Measurements from ENCODE around the gene PARVB. TPM values are rescaled to one million over a fixed set of nuclear protein-coding genes. Genes with fewer than 3 reads are reported as not detected.

The PARVB gene
- total RNA-seq, 1 experiment from 2014 or later, result 33.0 TPM

DNA sequence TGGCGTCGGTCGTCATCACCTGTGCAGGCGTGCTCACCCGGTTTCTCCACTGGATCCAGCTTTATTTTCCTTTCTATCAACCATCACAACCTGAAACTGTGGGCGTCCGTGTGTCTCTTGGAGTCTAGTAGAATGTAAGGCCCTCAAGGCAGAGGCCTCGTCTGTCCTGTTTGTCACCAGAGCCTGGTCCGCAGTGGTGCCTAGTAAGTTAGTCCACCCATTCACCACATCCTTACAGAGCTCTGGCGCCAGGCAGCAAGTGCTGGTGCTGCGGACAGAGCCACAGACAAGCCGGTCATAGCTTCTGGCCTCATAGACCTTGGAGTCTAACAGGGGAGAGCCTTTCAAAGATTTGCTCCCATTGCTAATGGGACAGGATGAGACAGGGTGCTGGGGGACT is 92.2 kb downstream of the PARVB start:
- Histone ChIP-seq H3K27ac (no peak overlapping the region), H3K36me3 (no peaks in the 10 kb centered on the region), H3K9me3 (replicated peaks) (no peaks in the 10 kb centered on the region), H3K4me1 (replicated peaks) (no peaks in the 10 kb centered on the region), H3K4me3 (no peak overlapping the region), H3K27me3 (replicated peaks) (no peaks in the 10 kb centered on the region)
- no peak for DNase-seq (ENCODE audit: low read depth in 1 of 2, low spot score in 2 of 2)

DNA sequence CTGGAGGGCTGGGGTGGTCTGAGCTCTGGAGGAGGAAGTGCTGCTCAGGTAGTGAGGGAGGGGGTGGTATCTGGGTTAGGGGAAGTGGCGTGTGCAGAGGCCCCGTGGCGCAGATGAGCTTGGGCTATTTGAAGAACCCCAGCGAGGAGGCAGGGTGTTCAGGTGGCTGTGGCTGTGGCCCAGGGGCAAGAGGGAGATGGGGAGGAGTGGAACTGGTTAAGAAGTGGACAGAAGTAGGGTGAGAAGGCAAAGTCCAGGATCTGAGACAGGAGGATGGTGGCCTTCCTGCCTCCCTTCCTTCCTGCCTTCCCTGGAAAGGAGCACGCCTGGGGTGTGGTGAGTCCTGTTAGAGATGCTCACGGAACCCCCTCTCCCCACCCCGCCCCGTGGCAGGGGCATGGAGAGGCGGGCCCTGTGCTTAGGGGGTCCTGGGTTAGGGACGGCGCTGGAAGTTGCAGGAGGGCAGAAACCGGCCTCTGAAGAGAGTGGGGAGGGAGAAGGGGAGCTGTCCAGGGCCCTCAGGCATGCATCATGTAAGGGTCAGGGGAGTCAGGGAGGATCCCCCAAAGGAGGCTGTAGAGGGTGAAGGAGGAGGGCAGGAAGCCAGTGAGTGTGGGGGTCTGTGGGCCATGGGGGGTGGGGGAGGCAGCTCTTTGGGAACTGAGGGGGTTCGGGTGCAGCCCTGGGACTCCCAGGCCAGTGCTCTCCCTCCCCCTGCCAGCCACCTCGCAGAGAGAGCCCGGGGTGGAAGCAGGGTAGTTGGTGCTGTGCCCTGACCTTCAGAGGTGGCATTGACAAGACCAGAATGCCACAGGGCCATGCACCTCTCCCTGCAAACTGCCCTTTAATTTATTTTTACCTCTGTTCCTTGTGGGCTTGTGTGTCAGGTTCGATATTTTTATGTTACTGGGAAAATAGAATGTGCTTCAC is 92.9 kb downstream of the PARVB start:
- H3K4me1 ChIP-seq (replicated peaks), result no peaks in the 10 kb centered on the region
- no peak overlapping the region for H3K4me3 ChIP-seq
- H3K36me3 ChIP-seq, result no peaks in the 10 kb centered on the region
- no peaks in the 10 kb centered on the region for H3K27me3 ChIP-seq (replicated peaks)
- H3K27ac ChIP-seq, result no peak overlapping the region
- H3K9me3 ChIP-seq (replicated peaks), result no peaks in the 10 kb centered on the region
- DNase-seq (ENCODE audit: low read depth in 1 of 2, low spot score in 2 of 2), result no peak

DNA sequence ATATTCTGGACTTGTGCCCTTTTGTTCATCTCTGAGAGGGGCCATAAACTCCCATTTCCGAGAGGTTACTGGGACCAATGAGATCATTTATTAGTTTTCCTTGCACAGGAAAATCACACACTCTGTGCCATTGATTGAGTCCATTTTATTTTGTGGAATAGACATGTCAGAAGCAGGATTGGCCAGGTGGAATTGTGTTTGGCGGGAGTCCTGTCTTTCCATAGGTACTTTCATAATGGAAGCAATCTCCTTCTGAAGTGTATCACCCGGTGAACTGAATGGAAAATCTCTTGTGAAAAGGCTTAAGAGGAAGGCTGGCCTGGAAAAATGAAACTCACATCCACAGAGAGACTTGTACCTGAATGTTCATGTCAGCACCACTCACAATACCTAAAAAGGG is 93.6 kb downstream of the PARVB start:
- Histone ChIP-seq H3K27me3 (replicated peaks) (no peaks in the 10 kb centered on the region), H3K9me3 (replicated peaks) (no peaks in the 10 kb centered on the region), H3K4me3 (no peak overlapping the region), H3K36me3 (0 out of 2 replicates have a peak, but pooled peaks cover 2% of the 10 kb centered on the region), H3K4me1 (replicated peaks) (no peaks in the 10 kb centered on the region), H3K27ac (no peak overlapping the region)
- DNase-seq (ENCODE audit: low read depth in 1 of 2, low spot score in 2 of 2), result no peak

DNA sequence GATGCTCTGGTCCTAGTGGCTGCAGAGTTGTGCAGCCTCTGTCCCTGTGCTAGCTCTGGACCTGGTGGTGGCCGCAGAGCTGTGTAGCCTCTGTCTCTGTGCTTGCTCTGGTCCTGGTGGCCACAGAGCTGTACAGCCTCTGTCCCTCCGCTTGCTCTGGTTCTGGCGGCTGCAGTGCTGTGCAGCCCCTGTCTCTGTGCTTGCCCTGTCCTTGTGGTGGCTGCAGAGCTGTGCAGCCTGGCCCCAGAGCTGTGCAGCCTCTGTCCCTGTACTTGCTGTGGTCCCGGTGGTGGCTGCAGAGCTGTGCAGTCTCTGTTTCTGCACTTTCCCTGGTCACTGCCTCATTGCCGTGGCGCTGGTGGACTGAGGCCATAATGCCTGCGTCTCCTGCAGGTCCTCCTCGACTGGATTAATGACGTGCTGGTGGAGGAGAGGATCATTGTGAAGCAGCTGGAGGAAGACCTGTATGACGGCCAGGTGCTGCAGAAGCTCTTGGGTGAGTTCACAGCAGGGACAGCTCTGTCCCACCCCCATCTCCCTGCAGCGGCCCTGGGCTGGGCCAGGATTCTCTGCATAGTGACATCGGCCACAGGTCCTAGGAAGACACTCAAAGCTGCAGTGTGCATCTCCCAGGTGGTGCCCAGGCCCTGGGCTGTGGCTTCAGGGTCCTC is 94.7 kb downstream of the PARVB start:
- no peak for DNase-seq (ENCODE audit: low read depth in 1 of 2, low spot score in 2 of 2)
- Histone ChIP-seq H3K27me3 (replicated peaks) (no peaks in the 10 kb centered on the region), H3K9me3 (replicated peaks) (no peaks in the 10 kb centered on the region), H3K27ac (no peak overlapping the region), H3K4me3 (no peak overlapping the region), H3K4me1 (replicated peaks) (no peaks in the 10 kb centered on the region), H3K36me3 (0 out of 2 replicates have a peak, but pooled peaks cover 3% of the 10 kb centered on the region)

DNA sequence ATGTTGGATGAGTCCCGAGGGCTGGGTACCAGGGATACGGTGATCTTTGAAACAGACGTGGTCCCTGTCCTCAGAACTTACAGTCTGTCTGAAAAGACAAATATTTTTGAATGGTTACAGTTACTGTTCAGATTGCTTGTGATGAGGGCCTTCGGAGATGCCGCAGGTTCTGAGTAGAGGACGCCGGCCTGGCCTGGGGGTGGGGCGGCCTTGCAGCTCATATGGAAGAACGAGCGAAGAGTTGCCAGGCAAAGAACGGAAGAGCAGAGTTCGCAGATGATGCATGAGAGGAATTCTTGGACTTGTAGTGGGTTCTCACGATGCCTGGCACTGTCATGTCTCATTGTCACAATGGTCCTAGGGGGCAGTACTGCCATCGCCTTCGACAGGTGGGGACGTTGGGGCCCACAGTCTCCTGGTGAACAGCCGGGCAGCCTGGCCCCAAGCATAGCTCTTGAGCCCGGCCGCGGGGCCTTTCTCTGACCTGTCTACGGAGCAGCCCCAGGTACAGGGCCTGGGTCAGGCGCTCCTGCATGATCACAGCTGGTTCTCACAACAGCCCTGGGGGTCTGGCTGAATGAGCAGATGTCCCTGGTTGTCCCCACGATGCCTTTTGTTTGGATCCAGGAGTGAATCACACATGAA is 95.7 kb downstream of the PARVB start:
- no peak for DNase-seq (ENCODE audit: low read depth in 1 of 2, low spot score in 2 of 2)
- Histone ChIP-seq H3K4me3 (no peak overlapping the region), H3K27ac (no peak overlapping the region), H3K9me3 (replicated peaks) (no peaks in the 10 kb centered on the region), H3K36me3 (0 out of 2 replicates have a peak, but pooled peaks cover 3% of the 10 kb centered on the region), H3K4me1 (replicated peaks) (no peaks in the 10 kb centered on the region), H3K27me3 (replicated peaks) (no peaks in the 10 kb centered on the region)

DNA sequence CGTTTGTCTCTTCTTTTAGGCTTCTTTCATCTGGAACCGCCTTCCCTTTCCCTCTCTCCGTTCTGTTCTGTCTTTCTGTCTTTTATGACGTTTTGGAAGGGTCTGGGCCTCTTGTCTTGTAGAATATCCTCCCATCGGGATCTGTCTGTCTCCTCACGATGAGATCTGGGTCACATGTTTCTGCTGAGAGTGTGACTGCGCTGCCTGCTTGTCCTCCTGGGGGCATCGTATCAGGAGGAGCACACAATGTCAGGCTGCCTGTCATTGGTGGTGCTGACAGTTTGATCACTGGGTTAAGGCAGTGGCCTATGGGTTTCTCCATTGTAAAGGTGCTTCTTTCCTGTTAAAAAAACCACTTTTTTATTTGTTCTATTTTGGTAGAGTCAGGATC is 96.2 kb downstream of the PARVB start:
- no peaks in the 10 kb centered on the region for H3K4me1 ChIP-seq (replicated peaks)
- H3K36me3 ChIP-seq, result 0 out of 2 replicates have a peak, but pooled peaks cover 3% of the 10 kb centered on the region
- H3K9me3 ChIP-seq (replicated peaks), result no peaks in the 10 kb centered on the region
- H3K27ac ChIP-seq, result no peak overlapping the region
- H3K4me3 ChIP-seq, result no peak overlapping the region
- H3K27me3 ChIP-seq (replicated peaks), result no peaks in the 10 kb centered on the region
- DNase-seq (ENCODE audit: low read depth in 1 of 2, low spot score in 2 of 2), result no peak

DNA sequence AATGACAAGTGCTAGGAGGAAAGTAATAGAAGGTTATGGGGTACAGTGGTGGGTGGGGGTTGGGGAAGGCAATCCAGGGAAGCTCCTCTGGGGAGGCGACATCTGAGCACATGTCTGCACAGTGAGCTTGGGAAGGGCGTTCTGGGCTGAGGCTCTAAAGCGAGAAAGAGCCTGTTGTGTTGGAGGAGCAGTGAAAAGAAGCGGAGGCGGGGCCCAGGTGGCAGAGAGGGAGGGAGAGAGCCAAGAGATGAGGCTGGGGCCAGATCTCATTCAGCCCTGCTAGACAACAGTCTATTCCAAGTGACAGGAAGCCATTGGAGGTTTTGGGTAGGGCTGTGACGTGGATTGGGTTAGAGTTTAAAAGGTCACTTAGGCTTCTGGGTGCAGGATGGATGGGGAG is 101.3 kb downstream of the PARVB start:
- H3K27ac ChIP-seq, result no peak overlapping the region
- no peaks in the 10 kb centered on the region for H3K27me3 ChIP-seq (replicated peaks)
- 0 out of 2 replicates have a peak, but pooled peaks cover 3% of the 10 kb centered on the region for H3K36me3 ChIP-seq
- H3K4me3 ChIP-seq, result no peak overlapping the region
- DNase-seq (ENCODE audit: low read depth in 1 of 2, low spot score in 2 of 2), result no peak
- H3K4me1 ChIP-seq (replicated peaks), result peaks cover 12% of the 10 kb centered on the region
- peaks cover 11% of the 10 kb centered on the region for H3K9me3 ChIP-seq (replicated peaks)

DNA sequence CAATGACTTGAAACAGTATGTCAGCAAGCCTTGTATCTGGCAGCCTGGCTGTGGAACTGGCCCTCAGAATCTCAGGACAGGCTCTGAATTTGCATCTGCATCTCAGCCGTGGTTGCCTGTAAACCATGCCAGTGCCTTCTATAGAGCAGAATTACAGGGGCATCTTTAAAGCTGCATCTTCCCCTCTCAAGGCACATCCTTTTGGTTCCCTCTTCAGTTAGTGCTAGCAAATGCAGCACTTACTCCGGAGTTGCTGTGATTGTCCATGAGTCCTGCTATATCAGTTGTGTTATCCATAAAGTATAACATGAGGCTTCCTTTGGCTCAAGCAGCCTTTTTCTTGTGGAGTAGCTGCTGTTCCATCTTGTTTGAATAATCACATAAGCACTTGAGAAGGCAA is 102.7 kb downstream of the PARVB start:
- no peak for DNase-seq (ENCODE audit: low read depth in 1 of 2, low spot score in 2 of 2)
- Histone ChIP-seq H3K4me1 (replicated peaks) (peaks cover 12% of the 10 kb centered on the region), H3K9me3 (replicated peaks) (peaks cover 11% of the 10 kb centered on the region), H3K27me3 (replicated peaks) (no peaks in the 10 kb centered on the region), H3K36me3 (0 out of 2 replicates have a peak, but pooled peaks cover 3% of the 10 kb centered on the region), H3K27ac (no peak overlapping the region), H3K4me3 (no peak overlapping the region)

DNA sequence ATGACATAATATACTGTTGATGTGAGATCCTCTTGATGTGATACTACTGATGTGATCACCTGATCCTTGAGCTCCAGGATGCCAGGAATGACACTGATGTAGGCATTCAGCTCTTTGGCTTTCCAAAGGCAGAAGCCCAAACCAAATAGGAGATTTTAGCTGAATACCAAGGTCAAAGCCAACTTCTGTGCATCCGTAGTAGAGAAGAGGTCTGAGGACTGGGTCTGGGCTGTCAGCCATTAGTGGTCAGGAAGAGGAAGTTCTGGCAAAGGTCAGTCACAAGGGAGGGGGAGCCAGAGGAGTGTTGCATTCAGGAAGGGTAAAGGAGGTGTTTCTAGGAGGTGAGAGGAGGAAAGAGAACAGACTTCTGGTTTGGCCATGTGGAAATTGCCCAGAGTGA is 103.3 kb downstream of the PARVB start:
- DNase-seq (ENCODE audit: low read depth in 1 of 2, low spot score in 2 of 2), result no peak

DNA sequence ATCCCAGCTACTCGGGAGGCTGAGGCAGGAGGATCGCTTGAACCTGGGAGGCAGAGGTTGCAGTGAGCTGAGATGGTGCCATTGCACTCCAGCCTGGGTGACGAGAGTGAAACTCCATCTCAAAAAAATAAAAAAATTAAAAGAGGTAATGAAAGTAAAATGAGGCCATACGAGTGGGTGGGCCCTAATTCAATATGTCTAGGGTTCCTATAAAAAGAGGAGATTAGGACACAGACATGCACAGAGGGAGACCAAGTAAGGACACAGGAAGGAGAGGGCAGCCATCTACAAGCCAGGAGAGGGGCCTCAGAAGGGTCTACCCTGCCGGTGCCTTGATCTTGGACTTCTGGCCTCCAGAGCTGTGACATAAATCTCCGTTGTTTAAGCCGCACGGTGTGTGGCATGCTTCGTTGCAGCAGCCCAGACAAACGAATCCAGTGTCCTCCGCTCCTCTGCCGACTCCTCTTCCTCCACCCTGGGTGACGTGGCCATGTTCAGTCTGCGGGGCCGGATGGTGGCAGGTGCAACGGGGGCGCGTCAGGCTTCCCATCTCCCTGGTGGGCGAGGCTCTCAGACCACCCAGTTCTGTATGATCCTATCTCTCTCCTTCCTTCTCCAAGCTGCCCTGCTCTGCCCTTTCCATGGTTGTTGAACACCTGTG is 105.0 kb downstream of the PARVB start:
- H3K9me3 ChIP-seq (replicated peaks), result peaks cover 11% of the 10 kb centered on the region
- no peaks in the 10 kb centered on the region for H3K36me3 ChIP-seq
- H3K4me1 ChIP-seq (replicated peaks), result peaks cover 31% of the 10 kb centered on the region
- DNase-seq (ENCODE audit: low read depth in 1 of 2, low spot score in 2 of 2), result peak in 1 of 2 experiments; percentile 37
- H3K4me3 ChIP-seq, result no peak overlapping the region
- no peaks in the 10 kb centered on the region for H3K27me3 ChIP-seq (replicated peaks)
- no peak overlapping the region for H3K27ac ChIP-seq

More for the DNA sequence above, 103.3 kb downstream of the PARVB start:
- Histone ChIP-seq H3K36me3 (0 out of 2 replicates have a peak, but pooled peaks cover 3% of the 10 kb centered on the region), H3K9me3 (replicated peaks) (peaks cover 11% of the 10 kb centered on the region), H3K27ac (no peak overlapping the region), H3K4me1 (replicated peaks) (peaks cover 13% of the 10 kb centered on the region), H3K4me3 (no peak overlapping the region), H3K27me3 (replicated peaks) (no peaks in the 10 kb centered on the region)

DNA sequence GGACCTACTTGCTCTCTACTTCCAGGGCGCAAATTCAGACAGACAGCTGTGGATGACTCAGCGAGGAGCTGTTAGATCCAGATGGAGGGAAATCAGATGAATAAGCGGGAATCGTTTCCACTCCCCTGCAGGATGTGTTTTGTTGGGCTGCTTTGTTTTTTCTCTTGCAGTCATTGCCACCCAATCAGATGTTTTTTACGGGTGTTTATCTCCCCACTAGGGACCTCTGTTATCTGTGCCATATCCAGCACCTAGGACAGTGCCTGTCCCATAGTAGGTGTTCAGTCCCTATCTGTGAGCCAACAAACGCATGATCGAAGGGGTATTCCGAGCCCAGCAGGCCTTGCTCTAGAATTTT is 105.5 kb downstream of the PARVB start:
- DNase-seq (ENCODE audit: low read depth in 1 of 2, low spot score in 2 of 2), result no peak
- peaks cover 36% of the 10 kb centered on the region for H3K4me1 ChIP-seq (replicated peaks)

DNA sequence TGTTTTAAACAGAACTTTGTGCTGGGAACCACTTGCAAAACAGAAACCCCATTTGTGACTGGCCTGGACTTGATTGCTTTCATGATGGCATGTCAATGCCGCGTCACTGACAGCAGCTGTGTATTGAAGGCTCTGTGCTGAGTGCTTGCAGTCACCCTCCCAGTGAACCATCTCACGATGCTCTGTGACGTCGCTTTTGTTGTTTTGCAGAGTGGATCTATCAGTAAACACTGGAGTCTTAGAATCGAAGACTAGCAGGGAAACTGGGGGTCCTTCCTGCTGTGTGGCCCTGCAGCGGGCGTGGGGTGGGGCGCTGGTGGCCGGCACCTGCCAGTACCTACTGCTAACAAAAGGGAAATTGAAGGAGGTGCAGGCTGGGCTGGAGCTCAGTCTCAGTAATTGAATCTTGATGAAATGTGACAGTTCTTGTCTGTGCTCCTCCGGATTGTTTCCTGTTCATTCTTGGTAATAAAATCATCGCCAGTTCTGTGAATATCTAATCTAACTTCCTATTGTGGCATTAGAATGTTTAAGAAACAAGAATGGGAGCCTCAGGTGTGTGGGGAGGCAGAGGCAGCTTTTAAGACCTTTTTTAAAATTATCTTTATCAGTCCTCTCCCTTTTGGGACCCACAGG is 106.1 kb downstream of the PARVB start:
- DNase-seq (ENCODE audit: low read depth in 1 of 2, low spot score in 2 of 2), result no peak
- Histone ChIP-seq H3K27ac (no peak overlapping the region), H3K27me3 (replicated peaks) (no peaks in the 10 kb centered on the region), H3K36me3 (no peaks in the 10 kb centered on the region), H3K4me1 (replicated peaks) (peaks cover 37% of the 10 kb centered on the region), H3K9me3 (replicated peaks) (peaks cover 11% of the 10 kb centered on the region), H3K4me3 (no peak overlapping the region)

More for the DNA sequence above, 105.5 kb downstream of the PARVB start:
- no peaks in the 10 kb centered on the region for H3K36me3 ChIP-seq
- H3K27me3 ChIP-seq (replicated peaks), result no peaks in the 10 kb centered on the region
- no peak overlapping the region for H3K4me3 ChIP-seq
- H3K27ac ChIP-seq, result no peak overlapping the region
- peaks cover 11% of the 10 kb centered on the region for H3K9me3 ChIP-seq (replicated peaks)

DNA sequence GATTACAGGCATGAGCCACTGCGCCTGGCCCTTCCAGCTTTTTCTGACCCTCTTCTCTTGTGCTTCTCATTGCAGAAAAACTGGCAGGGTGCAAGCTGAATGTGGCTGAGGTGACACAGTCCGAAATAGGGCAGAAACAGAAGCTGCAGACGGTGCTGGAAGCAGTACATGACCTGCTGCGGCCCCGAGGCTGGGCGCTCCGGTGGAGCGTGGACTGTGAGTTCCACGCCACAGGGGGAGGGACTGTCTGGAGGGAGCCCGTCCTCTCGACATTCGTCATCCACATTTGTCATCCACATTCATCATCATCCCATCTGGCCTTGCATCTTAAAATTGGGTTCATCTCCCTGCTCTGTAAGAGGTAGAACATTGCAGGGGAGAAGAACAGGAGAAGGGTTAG is 107.3 kb downstream of the PARVB start:
- Histone ChIP-seq H3K27ac (no peak overlapping the region), H3K4me1 (replicated peaks) (peaks cover 37% of the 10 kb centered on the region)

More for the DNA sequence above, 107.3 kb downstream of the PARVB start:
- Histone ChIP-seq H3K27me3 (replicated peaks) (no peaks in the 10 kb centered on the region), H3K4me3 (no peak overlapping the region), H3K36me3 (no peaks in the 10 kb centered on the region), H3K9me3 (replicated peaks) (peaks cover 10% of the 10 kb centered on the region)
- no peak for DNase-seq (ENCODE audit: low read depth in 1 of 2, low spot score in 2 of 2)

Data from SJSA1 (cell line).